ENCODE results near the gene NEBL. TPM values are rescaled to one million over a fixed set of nuclear protein-coding genes. Genes with fewer than 3 reads are reported as not detected.

NEBL gene
- total and polyA plus RNA-seq, 2 experiments from 2014 or later = 2.3 to 11.4 TPM

DNA sequence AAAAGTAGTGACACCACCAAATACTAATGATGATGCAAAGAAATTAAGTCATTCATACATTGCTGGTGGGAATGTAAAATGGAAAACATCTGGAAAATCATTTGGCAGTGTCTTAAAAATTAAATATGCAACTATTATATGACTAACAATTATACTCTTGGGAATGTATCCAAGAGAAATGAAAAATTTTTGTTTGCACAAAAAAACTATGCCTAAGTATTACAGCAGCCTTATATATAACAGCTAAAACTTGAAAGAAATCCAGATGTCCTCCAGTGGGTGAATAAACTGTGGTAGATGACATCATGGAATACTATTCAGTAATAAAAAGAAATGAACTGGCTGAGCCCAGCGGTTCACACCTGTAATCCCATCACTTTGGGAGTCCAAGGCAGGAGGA lies 132.0 kb downstream of the NEBL start:
- TF ChIP-seq, protein P1, sequence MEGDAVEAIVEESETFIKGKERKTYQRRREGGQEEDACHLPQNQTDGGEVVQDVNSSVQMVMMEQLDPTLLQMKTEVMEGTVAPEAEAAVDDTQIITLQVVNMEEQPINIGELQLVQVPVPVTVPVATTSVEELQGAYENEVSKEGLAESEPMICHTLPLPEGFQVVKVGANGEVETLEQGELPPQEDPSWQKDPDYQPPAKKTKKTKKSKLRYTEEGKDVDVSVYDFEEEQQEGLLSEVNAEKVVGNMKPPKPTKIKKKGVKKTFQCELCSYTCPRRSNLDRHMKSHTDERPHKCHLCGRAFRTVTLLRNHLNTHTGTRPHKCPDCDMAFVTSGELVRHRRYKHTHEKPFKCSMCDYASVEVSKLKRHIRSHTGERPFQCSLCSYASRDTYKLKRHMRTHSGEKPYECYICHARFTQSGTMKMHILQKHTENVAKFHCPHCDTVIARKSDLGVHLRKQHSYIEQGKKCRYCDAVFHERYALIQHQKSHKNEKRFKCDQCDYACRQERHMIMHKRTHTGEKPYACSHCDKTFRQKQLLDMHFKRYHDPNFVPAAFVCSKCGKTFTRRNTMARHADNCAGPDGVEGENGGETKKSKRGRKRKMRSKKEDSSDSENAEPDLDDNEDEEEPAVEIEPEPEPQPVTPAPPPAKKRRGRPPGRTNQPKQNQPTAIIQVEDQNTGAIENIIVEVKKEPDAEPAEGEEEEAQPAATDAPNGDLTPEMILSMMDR (conservative IDR thresholded peaks at IDR 0.05; ENCODE audit: low read depth in 2 of 2) = no peak
- TF ChIP-seq, protein P2, sequence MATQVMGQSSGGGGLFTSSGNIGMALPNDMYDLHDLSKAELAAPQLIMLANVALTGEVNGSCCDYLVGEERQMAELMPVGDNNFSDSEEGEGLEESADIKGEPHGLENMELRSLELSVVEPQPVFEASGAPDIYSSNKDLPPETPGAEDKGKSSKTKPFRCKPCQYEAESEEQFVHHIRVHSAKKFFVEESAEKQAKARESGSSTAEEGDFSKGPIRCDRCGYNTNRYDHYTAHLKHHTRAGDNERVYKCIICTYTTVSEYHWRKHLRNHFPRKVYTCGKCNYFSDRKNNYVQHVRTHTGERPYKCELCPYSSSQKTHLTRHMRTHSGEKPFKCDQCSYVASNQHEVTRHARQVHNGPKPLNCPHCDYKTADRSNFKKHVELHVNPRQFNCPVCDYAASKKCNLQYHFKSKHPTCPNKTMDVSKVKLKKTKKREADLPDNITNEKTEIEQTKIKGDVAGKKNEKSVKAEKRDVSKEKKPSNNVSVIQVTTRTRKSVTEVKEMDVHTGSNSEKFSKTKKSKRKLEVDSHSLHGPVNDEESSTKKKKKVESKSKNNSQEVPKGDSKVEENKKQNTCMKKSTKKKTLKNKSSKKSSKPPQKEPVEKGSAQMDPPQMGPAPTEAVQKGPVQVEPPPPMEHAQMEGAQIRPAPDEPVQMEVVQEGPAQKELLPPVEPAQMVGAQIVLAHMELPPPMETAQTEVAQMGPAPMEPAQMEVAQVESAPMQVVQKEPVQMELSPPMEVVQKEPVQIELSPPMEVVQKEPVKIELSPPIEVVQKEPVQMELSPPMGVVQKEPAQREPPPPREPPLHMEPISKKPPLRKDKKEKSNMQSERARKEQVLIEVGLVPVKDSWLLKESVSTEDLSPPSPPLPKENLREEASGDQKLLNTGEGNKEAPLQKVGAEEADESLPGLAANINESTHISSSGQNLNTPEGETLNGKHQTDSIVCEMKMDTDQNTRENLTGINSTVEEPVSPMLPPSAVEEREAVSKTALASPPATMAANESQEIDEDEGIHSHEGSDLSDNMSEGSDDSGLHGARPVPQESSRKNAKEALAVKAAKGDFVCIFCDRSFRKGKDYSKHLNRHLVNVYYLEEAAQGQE (IDR thresholded peaks at IDR 0.05; ENCODE audit: unreplicated experiment) = no peak
- TF ChIP-seq, protein P3, sequence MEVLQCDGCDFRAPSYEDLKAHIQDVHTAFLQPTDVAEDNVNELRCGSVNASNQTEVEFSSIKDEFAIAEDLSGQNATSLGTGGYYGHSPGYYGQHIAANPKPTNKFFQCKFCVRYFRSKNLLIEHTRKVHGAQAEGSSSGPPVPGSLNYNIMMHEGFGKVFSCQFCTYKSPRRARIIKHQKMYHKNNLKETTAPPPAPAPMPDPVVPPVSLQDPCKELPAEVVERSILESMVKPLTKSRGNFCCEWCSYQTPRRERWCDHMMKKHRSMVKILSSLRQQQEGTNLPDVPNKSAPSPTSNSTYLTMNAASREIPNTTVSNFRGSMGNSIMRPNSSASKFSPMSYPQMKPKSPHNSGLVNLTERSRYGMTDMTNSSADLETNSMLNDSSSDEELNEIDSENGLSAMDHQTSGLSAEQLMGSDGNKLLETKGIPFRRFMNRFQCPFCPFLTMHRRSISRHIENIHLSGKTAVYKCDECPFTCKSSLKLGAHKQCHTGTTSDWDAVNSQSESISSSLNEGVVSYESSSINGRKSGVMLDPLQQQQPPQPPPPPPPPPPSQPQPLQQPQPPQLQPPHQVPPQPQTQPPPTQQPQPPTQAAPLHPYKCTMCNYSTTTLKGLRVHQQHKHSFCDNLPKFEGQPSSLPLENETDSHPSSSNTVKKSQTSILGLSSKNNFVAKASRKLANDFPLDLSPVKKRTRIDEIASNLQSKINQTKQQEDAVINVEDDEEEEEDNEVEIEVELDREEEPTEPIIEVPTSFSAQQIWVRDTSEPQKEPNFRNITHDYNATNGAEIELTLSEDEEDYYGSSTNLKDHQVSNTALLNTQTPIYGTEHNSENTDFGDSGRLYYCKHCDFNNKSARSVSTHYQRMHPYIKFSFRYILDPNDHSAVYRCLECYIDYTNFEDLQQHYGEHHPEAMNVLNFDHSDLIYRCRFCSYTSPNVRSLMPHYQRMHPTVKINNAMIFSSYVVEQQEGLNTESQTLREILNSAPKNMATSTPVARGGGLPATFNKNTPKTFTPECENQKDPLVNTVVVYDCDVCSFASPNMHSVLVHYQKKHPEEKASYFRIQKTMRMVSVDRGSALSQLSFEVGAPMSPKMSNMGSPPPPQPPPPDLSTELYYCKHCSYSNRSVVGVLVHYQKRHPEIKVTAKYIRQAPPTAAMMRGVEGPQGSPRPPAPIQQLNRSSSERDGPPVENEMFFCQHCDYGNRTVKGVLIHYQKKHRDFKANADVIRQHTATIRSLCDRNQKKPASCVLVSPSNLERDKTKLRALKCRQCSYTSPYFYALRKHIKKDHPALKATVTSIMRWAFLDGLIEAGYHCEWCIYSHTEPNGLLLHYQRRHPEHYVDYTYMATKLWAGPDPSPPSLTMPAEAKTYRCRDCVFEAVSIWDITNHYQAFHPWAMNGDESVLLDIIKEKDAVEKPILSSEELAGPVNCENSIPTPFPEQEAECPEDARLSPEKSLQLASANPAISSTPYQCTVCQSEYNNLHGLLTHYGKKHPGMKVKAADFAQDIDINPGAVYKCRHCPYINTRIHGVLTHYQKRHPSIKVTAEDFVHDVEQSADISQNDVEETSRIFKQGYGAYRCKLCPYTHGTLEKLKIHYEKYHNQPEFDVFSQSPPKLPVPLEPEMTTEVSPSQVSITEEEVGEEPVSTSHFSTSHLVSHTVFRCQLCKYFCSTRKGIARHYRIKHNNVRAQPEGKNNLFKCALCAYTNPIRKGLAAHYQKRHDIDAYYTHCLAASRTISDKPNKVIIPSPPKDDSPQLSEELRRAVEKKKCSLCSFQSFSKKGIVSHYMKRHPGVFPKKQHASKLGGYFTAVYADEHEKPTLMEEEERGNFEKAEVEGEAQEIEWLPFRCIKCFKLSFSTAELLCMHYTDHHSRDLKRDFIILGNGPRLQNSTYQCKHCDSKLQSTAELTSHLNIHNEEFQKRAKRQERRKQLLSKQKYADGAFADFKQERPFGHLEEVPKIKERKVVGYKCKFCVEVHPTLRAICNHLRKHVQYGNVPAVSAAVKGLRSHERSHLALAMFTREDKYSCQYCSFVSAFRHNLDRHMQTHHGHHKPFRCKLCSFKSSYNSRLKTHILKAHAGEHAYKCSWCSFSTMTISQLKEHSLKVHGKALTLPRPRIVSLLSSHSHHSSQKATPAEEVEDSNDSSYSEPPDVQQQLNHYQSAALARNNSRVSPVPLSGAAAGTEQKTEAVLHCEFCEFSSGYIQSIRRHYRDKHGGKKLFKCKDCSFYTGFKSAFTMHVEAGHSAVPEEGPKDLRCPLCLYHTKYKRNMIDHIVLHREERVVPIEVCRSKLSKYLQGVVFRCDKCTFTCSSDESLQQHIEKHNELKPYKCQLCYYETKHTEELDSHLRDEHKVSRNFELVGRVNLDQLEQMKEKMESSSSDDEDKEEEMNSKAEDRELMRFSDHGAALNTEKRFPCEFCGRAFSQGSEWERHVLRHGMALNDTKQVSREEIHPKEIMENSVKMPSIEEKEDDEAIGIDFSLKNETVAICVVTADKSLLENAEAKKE (CRISPR knock-in tag; IDR thresholded peaks at IDR 0.05) = no peak
- TF ChIP-seq, protein P4, sequence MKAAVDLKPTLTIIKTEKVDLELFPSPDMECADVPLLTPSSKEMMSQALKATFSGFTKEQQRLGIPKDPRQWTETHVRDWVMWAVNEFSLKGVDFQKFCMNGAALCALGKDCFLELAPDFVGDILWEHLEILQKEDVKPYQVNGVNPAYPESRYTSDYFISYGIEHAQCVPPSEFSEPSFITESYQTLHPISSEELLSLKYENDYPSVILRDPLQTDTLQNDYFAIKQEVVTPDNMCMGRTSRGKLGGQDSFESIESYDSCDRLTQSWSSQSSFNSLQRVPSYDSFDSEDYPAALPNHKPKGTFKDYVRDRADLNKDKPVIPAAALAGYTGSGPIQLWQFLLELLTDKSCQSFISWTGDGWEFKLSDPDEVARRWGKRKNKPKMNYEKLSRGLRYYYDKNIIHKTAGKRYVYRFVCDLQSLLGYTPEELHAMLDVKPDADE (IDR thresholded peaks at IDR 0.05) = no peak
- Histone ChIP-seq H3K4me3 (no peak overlapping the region), H3K4me2 (no peak overlapping the region), H3K36me3 (ENCODE audit: insufficient read depth) (no peaks in the 10 kb centered on the region), H3F3A (replicated peaks; ENCODE audit: low read depth) (no peaks in the 10 kb centered on the region), H3K79me2 (replicated peaks; ENCODE audit: insufficient read depth) (no peaks in the 10 kb centered on the region), H3K27ac (ENCODE audit: low read depth) (no peak overlapping the region), H2AFZ (no peak overlapping the region), H3K9me2 (ENCODE audit: insufficient read depth) (no peaks in the 10 kb centered on the region), H3K4me1 (ENCODE audit: insufficient read depth) (no peaks in the 10 kb centered on the region), H3K27me3 (ENCODE audit: insufficient read depth) (no peaks in the 10 kb centered on the region), H4K20me1 (replicated peaks; ENCODE audit: insufficient read depth) (no peaks in the 10 kb centered on the region)
- Mint-ChIP-seq H3K27ac (no peak overlapping the region), H3K36me3 (ENCODE audit: low read depth) (no peaks in the 10 kb centered on the region), H3K4me1 (peaks cover 6% of the 10 kb centered on the region; the same call in 2 of the 3 replicates), H3K27me3 (ENCODE audit: insufficient read depth, low read depth, poor library complexity) (peaks cover 3% of the 10 kb centered on the region), H3K9me3 (no peaks in the 10 kb centered on the region), H3K4me3 (no peak overlapping the region)
- ATAC-seq = no peak
- DNase-seq (ENCODE audit: low spot score) = no peak

Data from GM23338 (cell line).